Measurements from ENCODE around the gene NKX3-2. TPM values are rescaled to one million over a fixed set of nuclear protein-coding genes. Genes with fewer than 3 reads are reported as not detected.
A peak's percentile ranks its signal among the peaks of the same experiment; 100 is the strongest.

Gene NKX3-2
- total and polyA plus RNA-seq, 2 of the 8 experiments (the other 6 are each of a cell fraction or from before 2014, with no cell fraction given): 0.13 TPM; not detected in 1

DNA sequence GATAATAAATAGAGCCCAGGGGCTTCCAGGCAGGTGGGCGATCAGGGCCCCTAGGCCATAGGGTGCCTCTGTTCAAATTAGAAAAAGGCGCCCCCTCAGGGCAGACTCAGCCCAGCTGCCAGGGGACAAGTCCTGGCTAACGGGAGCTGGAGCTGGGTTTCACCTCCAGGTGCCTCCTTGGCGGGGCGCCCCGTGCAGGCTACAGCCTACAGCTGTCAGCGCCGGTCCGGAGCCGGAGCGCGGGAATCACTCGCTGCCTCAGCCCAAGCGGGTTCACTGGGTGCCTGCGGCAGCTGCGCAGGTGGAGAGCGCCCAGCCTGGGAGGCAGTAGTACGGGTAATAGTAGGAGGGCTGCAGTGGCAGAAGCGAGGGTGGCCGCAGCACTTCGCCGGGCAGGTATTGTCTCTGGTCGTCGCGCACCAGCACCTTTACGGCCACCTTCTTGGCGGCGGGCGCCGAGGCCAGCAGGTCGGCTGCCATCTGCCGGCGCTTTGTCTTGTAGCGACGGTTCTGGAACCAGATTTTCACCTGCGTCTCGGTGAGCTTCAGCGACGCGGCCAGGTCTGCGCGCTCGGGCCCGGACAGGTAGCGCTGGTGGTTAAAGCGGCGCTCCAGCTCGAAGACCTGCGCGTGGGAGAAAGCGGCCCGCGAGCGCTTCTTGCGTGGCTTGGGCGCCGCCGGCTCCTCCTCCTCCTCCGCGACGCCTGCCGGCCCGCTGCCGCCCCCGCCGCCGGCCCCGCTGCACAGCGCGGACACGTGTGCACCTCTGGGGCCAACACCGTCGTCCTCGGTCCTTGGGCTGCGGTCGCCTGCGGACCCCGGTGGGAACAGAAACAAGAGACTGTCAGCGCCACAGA, 2.4 kb downstream of the NKX3-2 start:
- H3K4me2 ChIP-seq (ENCODE audit: insufficient read depth in 1 of 2, low read depth in 2 of 2, low read length in 2 of 2): peak overlapping the region; percentile 62 to 69
- no peak overlapping the region for H4K91ac ChIP-seq (replicated peaks; ENCODE audit: insufficient read length, low read length)
- no peak overlapping the region for H3K27ac ChIP-seq (ENCODE audit: low read depth, low read length)
- H4K5ac ChIP-seq (ENCODE audit: insufficient read length, low read depth, low read length): no peak overlapping the region
- no peak overlapping the region for H3K4ac ChIP-seq (replicated peaks; ENCODE audit: insufficient read length, low read depth, low read length)
- peaks cover 5% of the 10 kb centered on the region for H3K23me2 ChIP-seq (ENCODE audit: low read depth, low read length)
- DNase-seq (ENCODE audit: low read depth in 1 of 2, low spot score in 2 of 2) (peak in 1 of 2 experiments; percentile 83), FAIRE-seq (no peak)
- H4K20me1 ChIP-seq (replicated peaks in 1 of 2; ENCODE audit: control insufficient read depth in 1 of 2, insufficient read depth in 2 of 2, low read length in 2 of 2): peaks cover 6 to 31% of the 10 kb centered on the region in 2 experiments
- H3K79me2 ChIP-seq (ENCODE audit: control insufficient read depth in 1 of 2, insufficient read depth in 2 of 2, low read length in 2 of 2): no peaks in the 10 kb centered on the region
- no peak overlapping the region for H3K23ac ChIP-seq (ENCODE audit: insufficient read length)
- 2% methylated on average over 33 of the region's 79 CpGs; no CpG with 5 or more reads in 1 of the 2 experiments for WGBS, 2 experiments (ENCODE audit: extremely low coverage in 1 of 2, insufficient coverage in 1 of 2, insufficient read length in 1 of 2, insufficient replicate concordance in 2 of 2, low coverage in 1 of 2, low lambda C conversion rate in 2 of 2, missing lambda C conversion rate in 1 of 2)
- H2BK20ac ChIP-seq (ENCODE audit: low read length): no peak overlapping the region
- no peak overlapping the region for H2AK5ac ChIP-seq (ENCODE audit: low read depth, low read length)
- CTCF ChIA-PET (ENCODE audit: partially characterized antibody): interaction anchor here (0.6 to 6.2 kb wide), 12 partner anchors 15 to 812 kb away, joined by 3 to 132 read pairs (median 4); no protein-coding TSS in a partner anchor
- no peak overlapping the region; the same call in 1 of the 2 replicates for H2AFZ ChIP-seq (ENCODE audit: low read length)
- H3K14ac ChIP-seq (ENCODE audit: insufficient read length): no peak overlapping the region
- POLR2A ChIA-PET (ENCODE audit: partially characterized antibody): interaction anchor here (1.0 to 5.1 kb wide), 3 partner anchors 11 to 58 kb away, joined by 5 to 37 read pairs (median 24); no protein-coding TSS in a partner anchor
- peaks cover 82 to 100% (median 91%) of the 10 kb centered on the region in 4 experiments for H3K27me3 ChIP-seq (replicated peaks in 1 of 4; ENCODE audit: control insufficient read depth in 3 of 4, extremely low read depth in 1 of 4, insufficient read depth in 3 of 4, low read length in 3 of 4)
- no peaks in the 10 kb centered on the region for H3K79me1 ChIP-seq (ENCODE audit: low read depth, low read length)
- H3K4me1 ChIP-seq (replicated peaks in 1 of 4; ENCODE audit: control insufficient read depth in 3 of 4, insufficient read depth in 4 of 4, low read length in 3 of 4): peaks cover 7 to 25% (median 20%) of the 10 kb centered on the region in 4 experiments
- H2BK12ac ChIP-seq (ENCODE audit: low read depth, low read length): no peak overlapping the region
- peak overlapping the region in 3 of 4 experiments; percentile 29 to 49 (median 40); a peak in 4 of 8 replicates for H3K4me3 ChIP-seq (ENCODE audit: extremely low read depth in 1 of 4, insufficient read depth in 2 of 4, low read depth in 3 of 4, low read length in 4 of 4)
- H3K9ac ChIP-seq (replicated peaks in 1 of 4; ENCODE audit: extremely low read depth in 1 of 4, low read depth in 3 of 4, low read length in 3 of 4): no peak overlapping the region
- H2BK120ac ChIP-seq (replicated peaks; ENCODE audit: low read depth, low read length): no peak overlapping the region
- no peak overlapping the region for H2BK5ac ChIP-seq (ENCODE audit: low read depth, low read length)
- no peak overlapping the region for H2BK15ac ChIP-seq (ENCODE audit: low read length)
- H4K8ac ChIP-seq (ENCODE audit: extremely low read depth, insufficient read depth, low read length): peak overlapping the region; percentile 11; the same call in 1 of the 2 replicates
- peaks cover 0 to 11% (median 0%) of the 10 kb centered on the region in 4 experiments; a peak in 1 of 8 replicates for H3K36me3 ChIP-seq (ENCODE audit: control insufficient read depth in 2 of 4, insufficient read depth in 4 of 4, low read length in 3 of 4)
- no peak overlapping the region for H3K56ac ChIP-seq (replicated peaks; ENCODE audit: insufficient read length, low read depth, low read length)
- H3K18ac ChIP-seq (ENCODE audit: extremely low read depth, low read length): no peak overlapping the region; the same call in 1 of the 2 replicates
- H3K9me3 ChIP-seq (ENCODE audit: insufficient read depth in 2 of 2, low read depth in 1 of 2, low read length in 1 of 2): peaks cover 0 to 3% of the 10 kb centered on the region in 2 experiments; a peak in 2 of 4 replicates
- no peak for TF ChIP-seq KDM1A (IDR thresholded peaks at IDR 0.05; ENCODE audit: borderline replicate concordance, low read length)
- TF ChIP-seq RNF2 (IDR thresholded peaks at IDR 0.05; ENCODE audit: borderline replicate concordance, low read depth, low read length, missing control alignments, poor library complexity, severe bottlenecking): peak; percentile 3
- TF ChIP-seq YY1 (IDR thresholded peaks at IDR 0.05; ENCODE audit: low read depth, low read length): no peak
- no peak; the same call in 1 of the 2 replicates for TF ChIP-seq SUZ12 (IDR thresholded peaks at IDR 0.05; ENCODE audit: low read length)
- peak; percentile 45 for TF ChIP-seq ASH2L (IDR thresholded peaks at IDR 0.05; ENCODE audit: low read length)
- no peak for TF ChIP-seq TAF7 (optimal IDR thresholded peaks at IDR 0.05; ENCODE audit: borderline replicate concordance, low read depth, low read length)
- TF ChIP-seq MAX (IDR thresholded peaks at IDR 0.05): peak; percentile 28
- TF ChIP-seq TAF1 (IDR thresholded peaks at IDR 0.05; ENCODE audit: low read depth, low read length): 0 out of 2 replicates have a peak, but pooled peaks have one; percentile 17
- no peak for TF ChIP-seq CHD1 (IDR thresholded peaks at IDR 0.05; ENCODE audit: low read depth, low read length)
- no peak for TF ChIP-seq HDAC6 (IDR thresholded peaks at IDR 0.05; ENCODE audit: low read depth, low read length)

Measured in H1 (cell line).